Activated T-helper 2 cell treated with anti-CD3 and anti-CD28 coated beads, Interferon-gamma antibody, Interleukin-2, Interleukin-4, amounts not matched to agents 10 μg/mL and 5 μg/mL and 100 μg/mL, durations not matched to agents 14 hours and 24 hours and 36 hours (primary cell): ENCODE data around the gene XRCC6. TPM values are rescaled to one million over a fixed set of nuclear protein-coding genes. Genes with fewer than 3 reads are reported as not detected.

ENCODE experiments used
- DNase-seq: peaks from one replicate; pipeline ENCODE4 v3.0.0; 2021; ENCODE audit warnings: low spot score
- H3K27ac Mint-ChIP-seq: one replicate; pipeline ENCODE4 v1.8.0; 2021; ENCODE audit warnings: mixed read lengths
- H3K27me3 Mint-ChIP-seq: one replicate; pipeline ENCODE4 v1.8.0; 2021; ENCODE audit warnings: low read depth, mixed read lengths
- H3K36me3 Mint-ChIP-seq: one replicate; pipeline ENCODE4 v1.8.0; 2021; ENCODE audit warnings: low read depth, mixed read lengths
- H3K4me1 Mint-ChIP-seq: one replicate; pipeline ENCODE4 v1.8.0; 2021; ENCODE audit warnings: low read depth, mixed read lengths
- H3K4me3 Mint-ChIP-seq: one replicate; pipeline ENCODE4 v1.8.0; 2021; ENCODE audit warnings: low read depth, mild to moderate bottlenecking, moderate library complexity, mixed read lengths
- H3K9me3 Mint-ChIP-seq: one replicate; pipeline ENCODE4 v1.8.0; 2021; ENCODE audit warnings: mixed read lengths
- intact Hi-C: fragments of 100-400 bp; cut with micrococcal nuclease; formaldehyde crosslinking; loops from one replicate; pipeline ENCODE4 v1.15.1; 2023
- total RNA-seq: library from RNA; stranded (reverse); gene quantifications from 2 replicates; pipeline ENCODE4 v1.2.3, GENCODE V29; 2022

The XRCC6 gene
- total RNA-seq, 1 donor from 2014 or later: 421 TPM

- no peak for DNase-seq
- H3K27ac Mint-ChIP-seq: no peak overlapping the region
- H3K4me3 Mint-ChIP-seq: no peak overlapping the region
- no peaks in the 10 kb centered on the region for H3K27me3 Mint-ChIP-seq
- H3K36me3 Mint-ChIP-seq: peaks cover 63% of the 10 kb centered on the region
- intact Hi-C loops: no loop called here
- no peaks in the 10 kb centered on the region for H3K4me1 Mint-ChIP-seq
- H3K9me3 Mint-ChIP-seq: no peaks in the 10 kb centered on the region
These were observed 20.8 kb downstream of the XRCC6 start for GRCh38 chr22:41641854-41642253.

GRCh38 chr22:41642331-41643110 is 21.4 kb downstream of the XRCC6 start:
- H3K27me3 Mint-ChIP-seq: no peaks in the 10 kb centered on the region
- H3K4me1 Mint-ChIP-seq: no peaks in the 10 kb centered on the region
- H3K9me3 Mint-ChIP-seq: no peaks in the 10 kb centered on the region
- DNase-seq: no peak
- H3K36me3 Mint-ChIP-seq: peaks cover 61% of the 10 kb centered on the region
- no peak overlapping the region for H3K4me3 Mint-ChIP-seq
- intact Hi-C loops: no loop called here
- no peak overlapping the region for H3K27ac Mint-ChIP-seq

GRCh38 chr22:41647771-41648170 is 26.7 kb downstream of the XRCC6 start:
- Mint-ChIP-seq H3K4me3 (no peak overlapping the region), H3K9me3 (no peaks in the 10 kb centered on the region), H3K36me3 (peaks cover 62% of the 10 kb centered on the region), H3K4me1 (peaks cover 4% of the 10 kb centered on the region), H3K27me3 (no peaks in the 10 kb centered on the region), H3K27ac (no peak overlapping the region)
- intact Hi-C loops: no loop called here
- DNase-seq: no peak

GRCh38 chr22:41648432-41648831 is 27.3 kb downstream of the XRCC6 start:
- no peak for DNase-seq
- H3K36me3 Mint-ChIP-seq: peaks cover 64% of the 10 kb centered on the region
- no peak overlapping the region for H3K27ac Mint-ChIP-seq
- peaks cover 4% of the 10 kb centered on the region for H3K4me1 Mint-ChIP-seq
- intact Hi-C loops: no loop called here
- H3K4me3 Mint-ChIP-seq: no peak overlapping the region
- no peaks in the 10 kb centered on the region for H3K27me3 Mint-ChIP-seq
- no peaks in the 10 kb centered on the region for H3K9me3 Mint-ChIP-seq

GRCh38 chr22:41650229-41650628 is 29.1 kb downstream of the XRCC6 start:
- Mint-ChIP-seq H3K4me1 (peaks cover 4% of the 10 kb centered on the region), H3K36me3 (peaks cover 75% of the 10 kb centered on the region), H3K4me3 (no peak overlapping the region), H3K27ac (no peak overlapping the region), H3K9me3 (no peaks in the 10 kb centered on the region), H3K27me3 (no peaks in the 10 kb centered on the region)
- intact Hi-C loops: no loop called here
- DNase-seq: no peak

- H3K4me1 Mint-ChIP-seq: peaks cover 4% of the 10 kb centered on the region
- no peak for DNase-seq
- no peaks in the 10 kb centered on the region for H3K9me3 Mint-ChIP-seq
- H3K36me3 Mint-ChIP-seq: peaks cover 79% of the 10 kb centered on the region
- intact Hi-C loops: no loop called here
- no peak overlapping the region for H3K27ac Mint-ChIP-seq
- H3K27me3 Mint-ChIP-seq: no peaks in the 10 kb centered on the region
- no peak overlapping the region for H3K4me3 Mint-ChIP-seq
These were observed 29.7 kb downstream of the XRCC6 start for GRCh38 chr22:41650821-41651220.

GRCh38 chr22:41654322-41654721 is 33.2 kb downstream of the XRCC6 start:
- no peaks in the 10 kb centered on the region for H3K4me1 Mint-ChIP-seq
- DNase-seq: no peak
- no peaks in the 10 kb centered on the region for H3K9me3 Mint-ChIP-seq
- H3K4me3 Mint-ChIP-seq: no peak overlapping the region
- no peaks in the 10 kb centered on the region for H3K27me3 Mint-ChIP-seq
- no peak overlapping the region for H3K27ac Mint-ChIP-seq
- peaks cover 82% of the 10 kb centered on the region for H3K36me3 Mint-ChIP-seq
- intact Hi-C loops: no loop called here

GRCh38 chr22:41656556-41656955 is 35.5 kb downstream of the XRCC6 start:
- H3K36me3 Mint-ChIP-seq: peaks cover 86% of the 10 kb centered on the region
- no peak overlapping the region for H3K27ac Mint-ChIP-seq
- intact Hi-C loops: no loop called here
- no peak overlapping the region for H3K4me3 Mint-ChIP-seq
- no peak for DNase-seq
- H3K27me3 Mint-ChIP-seq: no peaks in the 10 kb centered on the region
- H3K4me1 Mint-ChIP-seq: no peaks in the 10 kb centered on the region
- no peaks in the 10 kb centered on the region for H3K9me3 Mint-ChIP-seq

- Mint-ChIP-seq H3K4me3 (no peak overlapping the region), H3K9me3 (no peaks in the 10 kb centered on the region), H3K36me3 (peaks cover 80% of the 10 kb centered on the region), H3K27ac (no peak overlapping the region), H3K4me1 (no peaks in the 10 kb centered on the region), H3K27me3 (no peaks in the 10 kb centered on the region)
- no peak for DNase-seq
- intact Hi-C loops: no loop called here
These were observed 36.6 kb downstream of the XRCC6 start for GRCh38 chr22:41657709-41658108.

GRCh38 chr22:41658869-41659268 is 37.8 kb downstream of the XRCC6 start:
- Mint-ChIP-seq H3K4me3 (no peak overlapping the region), H3K4me1 (no peaks in the 10 kb centered on the region), H3K27ac (no peak overlapping the region), H3K36me3 (peaks cover 82% of the 10 kb centered on the region), H3K27me3 (no peaks in the 10 kb centered on the region), H3K9me3 (no peaks in the 10 kb centered on the region)
- intact Hi-C loops: no loop called here
- no peak for DNase-seq

- intact Hi-C loops: no loop called here
- Mint-ChIP-seq H3K27ac (no peak overlapping the region), H3K4me1 (no peaks in the 10 kb centered on the region), H3K36me3 (peaks cover 81% of the 10 kb centered on the region), H3K9me3 (no peaks in the 10 kb centered on the region), H3K4me3 (no peak overlapping the region), H3K27me3 (no peaks in the 10 kb centered on the region)
- DNase-seq: no peak
These were observed 38.8 kb downstream of the XRCC6 start for GRCh38 chr22:41659941-41660340.

- no peak overlapping the region for H3K4me3 Mint-ChIP-seq
- DNase-seq: no peak
- H3K4me1 Mint-ChIP-seq: no peaks in the 10 kb centered on the region
- no peaks in the 10 kb centered on the region for H3K27me3 Mint-ChIP-seq
- no peaks in the 10 kb centered on the region for H3K9me3 Mint-ChIP-seq
- peaks cover 82% of the 10 kb centered on the region for H3K36me3 Mint-ChIP-seq
- intact Hi-C loops: no loop called here
- no peak overlapping the region for H3K27ac Mint-ChIP-seq
These were observed 39.3 kb downstream of the XRCC6 start for GRCh38 chr22:41660416-41660815.

GRCh38 chr22:41661088-41661487 is 40.0 kb downstream of the XRCC6 start:
- intact Hi-C loops: no loop called here
- no peak for DNase-seq
- Mint-ChIP-seq H3K27me3 (no peaks in the 10 kb centered on the region), H3K36me3 (peaks cover 78% of the 10 kb centered on the region), H3K4me3 (no peak overlapping the region), H3K9me3 (no peaks in the 10 kb centered on the region), H3K4me1 (no peaks in the 10 kb centered on the region), H3K27ac (no peak overlapping the region)

GRCh38 chr22:41661713-41662112 is 40.6 kb downstream of the XRCC6 start:
- Mint-ChIP-seq H3K36me3 (peaks cover 73% of the 10 kb centered on the region), H3K27ac (no peak overlapping the region)
- intact Hi-C loops: no loop called here

More at GRCh38 chr22:41661713-41662112, 40.6 kb downstream of the XRCC6 start:
- H3K4me3 Mint-ChIP-seq: no peak overlapping the region
- no peak for DNase-seq
- H3K9me3 Mint-ChIP-seq: no peaks in the 10 kb centered on the region
- H3K4me1 Mint-ChIP-seq: peaks cover under 1% of the 10 kb centered on the region
- H3K27me3 Mint-ChIP-seq: no peaks in the 10 kb centered on the region
